ENCODE results near the gene SELENOS.

Gene SELENOS

DNA sequence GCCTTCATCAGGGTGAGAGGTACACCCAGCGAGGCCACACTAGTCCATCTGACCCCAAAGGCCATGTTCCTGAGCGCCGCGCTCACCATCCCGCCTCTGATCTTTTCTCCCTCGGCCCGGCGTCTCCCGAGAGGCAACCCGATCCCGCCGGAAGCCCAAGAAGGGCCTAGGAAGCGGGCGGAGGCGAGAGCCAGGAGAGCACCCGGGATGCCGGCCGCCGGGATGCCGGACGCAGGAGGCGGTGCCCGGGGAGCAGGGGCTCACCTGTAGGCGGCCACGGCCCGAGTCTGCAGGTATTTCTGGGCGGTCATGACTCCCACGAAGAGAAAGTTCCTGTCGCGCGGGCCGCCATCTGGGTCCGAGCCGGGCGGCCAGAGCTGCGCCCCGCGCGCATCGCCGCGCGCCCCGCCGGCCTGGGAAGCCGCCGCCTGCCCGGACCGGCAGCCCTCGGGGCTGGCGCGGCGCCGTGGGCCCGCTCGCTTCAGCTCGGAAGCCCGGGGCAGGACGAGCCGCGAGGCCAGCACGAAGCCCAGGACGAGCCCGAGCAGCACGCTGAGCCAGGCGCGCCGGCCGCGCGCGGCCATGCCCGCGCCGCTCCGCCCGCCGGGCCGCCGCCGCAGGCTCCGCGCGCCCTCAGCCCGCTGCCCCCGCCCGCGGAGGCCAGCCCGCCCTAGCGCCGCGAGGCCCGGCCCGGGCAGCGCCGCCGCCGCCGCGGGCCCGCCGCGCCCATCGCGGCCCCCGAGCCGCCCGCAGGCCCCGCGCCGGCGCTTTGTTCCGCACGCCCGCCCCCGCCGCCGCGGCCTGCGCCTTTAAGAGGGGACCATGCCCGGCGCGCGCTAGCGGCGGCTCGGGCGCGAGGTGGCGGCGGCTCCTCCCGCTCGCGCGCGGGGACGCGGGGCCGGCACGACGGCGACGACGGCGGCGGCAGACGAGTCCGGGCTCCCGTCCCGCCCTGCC, 26.1 kb downstream of the SELENOS start:
- peak; percentile 66 for DNase-seq

DNA sequence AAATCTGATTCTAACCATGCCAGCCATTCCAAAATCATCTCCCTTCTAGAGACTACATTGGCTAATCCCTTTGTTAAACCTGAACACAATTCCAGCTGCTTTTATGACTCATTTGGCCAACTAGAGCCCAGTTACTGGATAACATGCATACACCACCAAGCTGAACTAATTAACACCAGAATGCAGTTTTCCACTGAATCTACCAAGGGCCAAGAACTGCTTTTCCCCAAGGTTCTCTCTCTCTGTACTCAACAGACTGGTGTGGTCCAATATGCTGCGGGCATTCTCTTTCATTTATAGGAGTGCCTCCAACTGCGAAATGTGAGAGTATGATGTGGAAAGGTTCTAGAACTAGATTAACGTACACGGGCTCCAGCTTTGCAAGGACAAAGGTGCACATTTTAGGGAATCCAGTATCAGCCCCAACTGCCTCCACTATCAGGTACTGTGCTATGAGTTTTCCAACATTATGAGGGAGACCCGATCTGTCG, 26.9 kb downstream of the SELENOS start:
- no peak for DNase-seq

DNA sequence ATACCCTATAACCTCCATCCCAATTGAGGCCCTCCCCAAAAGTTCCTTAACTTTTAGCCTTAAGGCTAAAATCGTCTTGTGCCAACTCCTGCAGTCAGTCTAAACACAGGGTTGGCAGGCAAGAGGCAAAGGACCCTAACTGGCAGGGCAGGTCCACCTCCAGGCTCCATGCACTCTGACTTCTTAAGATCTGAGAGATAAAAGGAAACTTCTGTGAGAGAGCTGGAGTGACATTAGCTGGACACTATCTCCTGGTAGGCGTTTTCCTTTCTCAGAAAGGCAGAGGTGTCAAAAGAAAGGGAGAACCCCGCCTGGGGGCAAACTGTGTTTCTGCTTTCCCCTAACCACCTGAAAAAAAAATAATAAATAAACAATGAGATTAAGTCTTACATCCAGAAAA, 29.0 kb downstream of the SELENOS start:
- DNase-seq, result no peak

DNA sequence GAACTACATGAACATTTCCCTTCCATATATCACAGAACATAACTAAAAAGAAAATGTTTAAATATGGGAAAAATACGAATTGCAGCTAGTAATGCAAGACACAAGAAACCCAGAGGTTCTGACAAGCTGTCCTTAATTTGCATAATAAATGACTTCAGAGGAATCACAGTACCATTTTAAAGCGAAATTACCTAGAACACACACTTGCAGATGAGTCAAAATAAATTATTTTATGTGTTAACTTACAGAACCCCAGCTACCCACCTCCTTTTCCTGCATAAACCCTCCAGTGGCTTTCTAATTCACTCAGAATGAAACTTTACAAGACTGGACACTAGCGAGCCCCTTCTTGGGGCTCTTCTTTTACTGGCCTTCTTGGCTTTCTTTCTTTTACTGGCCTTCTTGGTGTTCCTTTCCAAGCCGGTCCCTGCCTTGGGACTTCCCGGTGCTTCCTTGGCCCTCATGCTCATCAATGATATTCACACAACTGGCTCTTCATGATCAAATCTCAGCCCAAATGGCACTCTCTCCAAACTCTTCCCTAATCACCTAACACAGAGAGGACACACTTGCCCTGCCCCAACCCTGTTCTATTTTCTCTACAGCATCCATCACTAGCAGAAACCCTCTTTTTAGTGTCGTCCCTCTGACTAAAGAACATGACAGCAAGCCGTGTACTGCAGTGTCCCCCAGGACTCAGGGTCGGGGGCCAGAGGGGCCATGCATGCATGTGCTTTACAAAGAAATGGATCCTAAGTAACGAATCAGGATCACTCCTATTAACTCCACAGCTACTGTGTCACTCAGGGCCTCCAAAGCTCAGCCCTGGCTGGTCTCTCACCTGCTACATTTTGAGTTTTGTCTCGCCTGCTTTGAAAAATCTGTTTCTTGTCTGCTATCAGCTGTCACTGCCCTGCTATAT, 30.2 kb downstream of the SELENOS start:
- no peak for DNase-seq

DNA sequence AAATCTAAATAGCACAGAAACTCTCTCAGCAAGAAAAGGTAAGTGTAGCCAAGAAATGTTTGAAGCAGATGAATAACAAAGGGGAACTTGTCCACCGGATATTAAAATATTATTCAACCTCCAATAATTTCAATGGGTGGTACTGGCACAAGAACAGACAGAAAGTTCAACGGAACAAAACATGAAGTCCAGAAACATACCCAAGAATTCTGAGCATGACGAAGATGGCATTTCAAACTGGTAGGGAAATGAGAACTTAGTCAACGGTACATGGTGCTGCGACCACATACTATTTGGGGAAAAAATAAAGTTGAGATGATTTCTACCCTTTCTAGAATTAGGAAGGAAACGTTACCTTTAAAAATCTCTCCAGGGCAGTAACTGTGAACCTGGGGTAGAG, 30.9 kb downstream of the SELENOS start:
- DNase-seq, result no peak

DNA sequence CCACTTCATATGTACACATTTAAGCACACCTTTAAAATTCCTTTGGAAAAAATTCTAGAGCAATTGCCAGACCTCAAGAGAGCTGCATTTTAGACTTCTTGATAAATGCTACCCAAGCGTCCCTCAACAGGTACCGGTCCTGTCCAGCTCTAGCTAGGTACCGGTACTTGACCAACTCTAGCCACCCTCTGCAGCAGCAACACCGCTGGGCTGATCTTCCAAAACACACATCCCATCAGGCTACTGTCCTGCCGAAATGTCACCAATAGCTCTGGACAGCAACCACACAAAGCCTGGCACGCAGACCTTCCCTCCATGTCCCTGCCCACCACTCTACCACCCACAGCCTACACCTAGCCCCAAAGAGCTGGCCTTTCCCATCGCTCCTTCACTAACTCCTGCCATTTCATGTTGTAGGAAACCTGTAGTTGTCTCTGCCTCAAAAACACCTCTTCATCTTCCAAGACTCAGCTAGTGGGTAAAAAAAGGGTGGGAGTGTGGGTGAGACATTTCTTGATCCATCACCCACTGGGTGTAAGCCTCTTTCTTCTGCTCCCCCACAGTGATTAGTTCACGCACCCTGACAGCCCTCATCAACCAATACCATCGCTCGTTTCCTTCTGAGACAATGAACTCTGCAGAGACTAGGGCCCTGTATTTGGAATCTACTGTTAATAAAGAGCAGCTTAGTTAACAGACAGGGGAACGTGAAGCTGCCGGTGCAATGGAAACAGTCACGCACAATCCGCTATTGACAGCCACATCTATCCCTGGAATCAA, 32.2 kb downstream of the SELENOS start:
- DNase-seq, result no peak

DNA sequence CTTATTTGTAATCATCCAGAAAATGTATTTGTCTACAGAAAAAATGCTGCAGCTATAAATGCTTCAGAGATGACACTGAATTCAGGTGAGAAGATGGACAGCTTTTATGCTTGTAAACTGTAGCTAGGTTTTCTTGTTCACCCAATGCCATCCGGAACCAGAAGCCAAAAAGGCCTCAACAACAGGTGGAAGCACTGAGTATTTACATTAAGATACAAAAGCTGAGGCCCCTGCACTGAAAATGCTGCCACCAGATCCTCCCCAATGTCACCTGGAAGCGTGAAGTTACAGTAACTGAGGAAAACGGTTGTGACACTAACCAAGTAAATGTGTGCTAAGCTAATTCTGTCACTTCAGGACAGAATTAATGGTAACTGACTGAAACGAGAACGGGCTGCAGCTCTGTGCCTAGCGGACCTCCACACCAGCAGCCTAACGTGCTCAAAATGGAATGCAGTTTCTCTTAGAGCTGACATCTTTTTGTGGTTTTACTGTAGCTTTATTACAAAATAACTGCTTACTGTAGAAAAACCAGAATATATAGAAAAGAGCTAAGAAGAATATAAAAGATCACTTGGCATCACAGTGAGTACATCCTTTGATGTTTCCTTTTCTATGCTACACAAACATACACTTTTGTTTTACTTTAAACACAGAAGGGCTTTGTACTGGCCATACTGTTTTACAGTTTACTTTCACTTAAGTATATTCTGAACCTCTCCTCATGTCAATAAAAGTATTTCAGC, 33.1 kb downstream of the SELENOS start:
- DNase-seq, result no peak

DNA sequence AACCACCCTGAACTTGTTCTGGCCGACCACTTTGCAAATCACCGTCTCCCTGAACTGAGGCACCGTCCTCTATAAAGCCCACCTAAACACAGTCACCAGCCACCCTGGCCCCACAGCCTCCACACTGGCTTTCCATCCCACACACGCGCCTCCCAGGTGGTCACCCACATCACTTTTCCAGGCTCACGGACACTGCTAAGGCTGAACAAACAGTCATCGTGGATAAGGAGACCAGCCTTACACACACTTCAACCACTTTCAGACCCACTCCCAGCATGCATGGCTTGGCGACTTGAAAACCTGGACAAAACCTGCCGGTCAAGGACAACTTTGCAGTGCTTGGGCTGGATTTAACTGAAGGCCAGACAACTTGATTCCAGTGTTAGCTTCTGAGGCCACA, 33.9 kb downstream of the SELENOS start:
- no peak for DNase-seq

DNA sequence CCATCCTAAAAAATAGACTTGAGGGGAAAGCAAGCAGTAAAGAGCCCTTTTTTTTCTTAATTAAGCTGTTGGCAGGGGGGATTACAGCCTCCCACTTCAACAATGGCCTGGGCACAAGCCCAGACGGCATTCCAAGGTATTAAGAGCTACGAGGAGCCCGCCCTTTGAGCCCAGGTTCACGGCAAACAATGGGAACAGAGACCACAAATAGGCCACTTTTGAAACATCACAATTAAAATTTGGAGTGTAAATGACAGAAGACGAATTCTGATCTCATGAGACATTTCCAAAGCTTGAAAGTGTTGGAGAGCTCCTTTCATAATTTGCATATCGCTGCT, 34.3 kb downstream of the SELENOS start:
- no peak for DNase-seq

DNA sequence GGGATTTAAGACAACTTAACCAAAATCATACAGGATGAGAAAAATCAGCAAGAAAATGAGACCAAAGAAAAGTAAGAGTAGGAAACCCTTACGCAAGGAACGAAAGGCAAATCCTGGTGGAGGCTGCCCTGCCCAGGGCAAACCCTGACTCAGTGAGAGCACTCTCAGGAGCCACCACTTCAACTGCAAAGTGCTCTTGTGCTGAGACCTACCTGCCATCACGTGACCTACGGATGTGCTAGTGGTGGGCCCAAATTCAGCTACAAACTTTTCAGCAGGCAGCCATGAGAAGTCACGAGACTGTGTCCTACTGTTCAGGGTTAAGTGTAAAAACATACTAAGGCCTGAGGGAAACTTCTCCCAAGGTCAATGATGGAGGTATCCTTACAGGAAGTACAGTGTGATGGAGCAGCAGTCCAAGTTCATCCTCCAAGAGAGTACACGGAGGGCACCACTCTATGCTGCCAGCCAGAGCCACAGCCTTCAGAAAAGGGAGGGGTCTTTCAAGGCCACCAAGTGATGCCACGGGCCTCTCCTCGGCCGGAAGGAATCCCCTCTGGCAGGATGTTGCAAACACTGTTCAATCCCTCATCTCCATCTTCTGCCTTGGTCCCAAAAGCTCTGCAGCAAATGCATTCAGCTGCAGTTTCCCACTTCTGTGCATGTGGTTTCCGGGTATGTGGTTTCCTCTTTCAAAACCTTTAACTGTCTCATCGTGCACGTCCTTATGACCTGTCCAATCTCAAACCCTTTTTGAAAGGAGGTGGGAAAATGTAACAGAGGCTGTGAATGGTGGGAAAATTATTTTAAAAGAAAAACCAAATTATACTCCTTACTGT, 34.9 kb downstream of the SELENOS start:
- DNase-seq, result no peak

DNA sequence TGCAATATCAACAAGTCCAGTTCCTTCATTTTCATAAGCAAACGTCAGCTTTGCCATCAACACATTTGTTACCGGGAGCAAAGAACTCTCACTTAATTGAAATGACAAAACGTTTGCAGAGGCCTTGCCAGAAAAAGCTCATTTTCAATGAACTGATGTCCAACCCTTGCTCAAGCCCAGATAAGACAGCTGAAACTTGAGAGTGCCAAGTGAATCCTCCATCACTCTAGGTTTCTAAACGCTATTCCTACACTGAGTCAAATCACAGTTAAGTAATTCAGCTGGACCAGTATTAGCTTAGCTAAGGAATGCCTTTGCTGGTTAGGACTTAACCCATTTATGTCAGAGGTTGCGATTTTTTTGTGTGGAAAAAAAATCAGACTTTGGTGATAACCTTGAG, 36.9 kb downstream of the SELENOS start:
- no peak for DNase-seq

DNA sequence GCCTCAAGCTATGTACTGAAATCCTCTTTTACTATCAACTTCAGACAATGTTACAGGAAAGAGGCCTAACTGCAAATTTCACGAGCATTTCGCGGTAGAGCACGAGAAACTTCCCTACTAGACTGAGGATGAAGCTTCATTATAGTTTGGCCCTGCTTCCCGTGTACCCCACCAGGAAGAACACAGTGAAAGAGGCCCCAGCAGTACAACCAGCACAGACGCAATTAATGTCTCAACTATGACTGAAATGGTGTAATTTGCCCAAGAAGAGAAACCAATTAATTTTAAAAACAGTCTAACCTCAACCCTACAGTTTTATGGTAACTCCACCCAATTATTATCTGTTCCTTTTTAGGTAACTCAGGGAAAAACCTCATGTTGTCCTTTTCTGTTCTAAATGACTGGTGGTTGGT, 37.6 kb downstream of the SELENOS start:
- DNase-seq, result no peak

DNA sequence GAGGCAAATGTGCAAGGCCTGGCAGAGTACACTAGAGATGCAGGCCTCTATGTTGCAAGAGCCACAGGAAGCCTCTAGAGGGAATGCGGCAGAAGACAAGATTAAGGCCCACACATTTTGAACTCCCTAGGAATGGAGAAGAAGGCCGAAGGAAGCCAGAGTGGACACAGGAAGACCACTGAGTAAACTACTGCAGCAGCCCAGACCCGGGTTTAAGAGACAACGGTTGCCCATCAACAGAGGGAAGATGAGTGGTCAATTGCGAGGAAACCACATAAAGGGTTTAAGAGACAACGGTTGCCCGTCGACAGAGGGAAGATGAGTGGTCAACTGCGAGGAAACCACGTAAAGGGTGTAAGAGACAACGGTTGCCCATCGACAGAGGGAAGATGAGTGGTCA, 40.0 kb downstream of the SELENOS start:
- no peak for DNase-seq

DNA sequence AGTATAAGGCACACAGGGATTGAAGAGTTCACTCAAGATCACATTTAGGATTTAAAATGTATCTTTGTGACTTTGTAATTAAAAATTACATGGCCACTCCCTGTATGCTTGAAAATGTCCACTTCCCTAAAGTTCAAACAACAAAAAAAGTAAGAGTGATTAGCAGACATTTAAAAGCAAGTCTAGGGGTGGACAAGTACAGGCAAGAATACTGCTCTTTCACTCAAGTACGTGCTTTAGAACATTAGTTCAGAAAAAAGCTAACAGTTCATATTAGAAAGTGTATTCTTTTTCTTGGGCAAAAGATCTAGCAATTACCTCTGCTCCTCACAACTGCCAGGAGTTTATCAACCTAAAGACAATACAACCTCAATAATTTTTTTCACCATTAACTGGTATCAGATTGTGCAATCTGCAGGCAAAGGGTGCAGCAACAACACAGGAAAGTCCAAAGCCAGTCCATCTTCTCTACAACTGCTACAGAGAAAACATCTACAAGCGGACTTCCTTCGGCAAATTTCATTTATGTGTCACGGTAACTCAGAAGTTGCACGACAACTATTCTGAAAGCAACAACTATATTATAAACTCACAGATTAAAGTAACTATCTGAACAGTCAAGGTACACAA, 43.5 kb downstream of the SELENOS start:
- no peak for DNase-seq

DNA sequence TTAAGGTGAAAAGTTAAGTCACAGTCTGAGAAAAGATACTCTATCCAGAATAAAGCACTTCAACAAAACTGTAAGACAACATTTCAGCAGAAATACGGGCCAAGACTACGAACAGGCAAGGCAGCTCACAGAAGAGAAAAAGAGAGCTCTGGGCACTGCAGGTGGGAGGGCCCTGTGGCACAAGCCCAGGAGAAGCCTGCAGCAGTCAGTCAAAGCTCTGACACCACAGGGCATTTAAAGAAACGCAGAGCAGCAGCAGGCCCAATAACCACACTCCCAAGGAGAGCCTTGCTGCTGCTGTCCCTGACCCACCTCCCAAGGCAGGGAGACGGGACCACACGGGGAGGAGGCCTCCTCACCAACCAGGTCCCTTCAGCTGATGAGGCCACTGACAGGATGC, 44.6 kb downstream of the SELENOS start:
- no peak for DNase-seq

DNA sequence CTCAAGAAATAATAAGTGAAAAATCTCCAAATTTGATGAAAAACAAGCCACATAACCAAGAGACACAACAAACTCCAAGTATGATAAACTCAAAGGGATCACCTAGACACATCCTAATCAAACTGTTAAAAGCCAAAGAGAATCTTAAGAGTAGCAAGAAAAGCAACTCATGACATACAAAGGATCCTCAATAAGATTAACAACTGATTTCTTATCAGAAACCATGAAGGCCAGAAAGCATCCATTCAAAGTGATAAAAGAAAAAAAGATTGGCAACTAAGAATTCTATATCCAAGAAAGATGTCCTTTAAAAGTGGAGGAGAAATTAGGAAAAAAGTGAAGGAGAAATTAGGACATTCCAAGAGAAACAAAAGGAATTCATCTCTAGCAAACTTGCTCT, 49.0 kb downstream of the SELENOS start:
- no peak for DNase-seq

DNA sequence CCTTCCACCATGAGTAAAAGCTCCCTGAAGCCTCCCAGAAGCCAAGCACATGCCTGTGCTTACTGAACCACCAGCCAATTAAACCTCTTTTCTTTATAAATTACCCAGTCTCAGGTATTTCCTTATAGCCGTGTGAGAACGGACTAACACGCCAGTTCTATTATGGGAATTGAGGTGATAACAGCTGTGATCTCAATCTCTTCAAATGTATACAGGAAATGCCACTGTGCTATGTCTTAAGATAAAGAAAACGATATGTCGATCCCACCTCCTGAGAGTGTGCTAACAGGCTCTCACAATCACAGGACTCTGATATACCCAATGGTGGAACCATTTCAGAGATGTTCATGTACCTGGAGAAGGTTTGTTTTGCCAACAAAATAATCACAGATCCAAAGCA, 51.6 kb downstream of the SELENOS start:
- DNase-seq, result no peak
